Stimulated activated CD8-positive, alpha-beta memory T cell treated with anti-CD3 and anti-CD28 coated beads, Interleukin-4, amount 100 ng/mL, for 1 hour (primary cell): ENCODE data around the gene NOTCH3.
A peak's percentile ranks its signal among the peaks of the same experiment; 100 is the strongest.

Experiments used
- DNase-seq, 2 donors: peaks; one replicate each; pipeline ENCODE4 v3.0.0-alpha.2; 2020; ENCODE audit warnings: low read depth in 2 of 2, low spot score in 1 of 2

Gene NOTCH3

GRCh38 chr19:15196360-15197005, 4.3 kb downstream of the NOTCH3 start:
- no peak for DNase-seq

DNA sequence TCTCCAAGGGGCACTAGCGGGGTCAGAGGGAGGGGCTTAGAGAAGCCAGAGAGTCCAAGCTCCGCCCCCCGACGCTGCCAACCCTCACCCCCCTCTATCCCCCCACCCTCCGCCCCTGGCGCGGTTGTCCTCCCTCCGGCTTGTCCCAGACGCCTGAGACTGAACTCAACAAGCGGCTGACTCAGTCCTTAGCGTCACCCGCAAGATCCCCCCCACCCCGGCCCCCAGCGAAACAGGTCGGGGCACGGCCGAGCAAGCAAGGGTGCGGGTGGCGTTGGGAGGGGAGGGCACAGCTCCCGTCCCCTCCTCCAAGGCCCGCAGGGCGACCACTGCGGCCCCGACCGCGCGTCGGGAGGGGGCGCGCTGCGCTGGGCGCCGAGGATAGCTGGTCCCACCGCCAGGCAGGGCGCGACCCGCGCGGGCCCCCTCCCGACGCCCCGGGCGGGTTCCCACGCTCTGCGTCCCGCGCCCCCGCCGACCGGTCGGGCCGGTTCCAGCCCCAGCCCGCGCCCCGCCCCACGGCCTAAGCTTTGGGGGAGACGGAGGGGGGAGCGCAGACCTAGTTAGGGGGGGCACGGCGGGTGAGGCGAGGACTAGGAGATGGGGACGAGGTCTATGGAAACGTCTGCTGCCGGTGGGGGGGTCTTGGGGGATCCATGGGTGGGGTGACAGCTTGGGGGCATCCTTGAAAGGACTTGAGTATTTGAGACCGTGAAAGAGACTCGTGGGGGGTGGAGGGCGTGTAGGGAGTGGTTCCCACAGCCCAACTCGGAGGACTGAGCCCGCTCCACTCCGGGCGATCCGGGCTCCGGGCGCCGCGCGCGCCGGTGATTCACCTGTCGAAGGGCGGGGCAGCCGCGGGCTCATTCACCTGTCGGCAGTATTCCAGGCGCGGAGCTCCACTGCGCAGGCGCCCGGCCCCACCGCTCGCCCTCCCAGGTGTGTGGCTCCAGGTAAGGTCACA, 5.1 kb downstream of the NOTCH3 start:
- peak in 1 of 2 donors; percentile 1 for DNase-seq

DNA sequence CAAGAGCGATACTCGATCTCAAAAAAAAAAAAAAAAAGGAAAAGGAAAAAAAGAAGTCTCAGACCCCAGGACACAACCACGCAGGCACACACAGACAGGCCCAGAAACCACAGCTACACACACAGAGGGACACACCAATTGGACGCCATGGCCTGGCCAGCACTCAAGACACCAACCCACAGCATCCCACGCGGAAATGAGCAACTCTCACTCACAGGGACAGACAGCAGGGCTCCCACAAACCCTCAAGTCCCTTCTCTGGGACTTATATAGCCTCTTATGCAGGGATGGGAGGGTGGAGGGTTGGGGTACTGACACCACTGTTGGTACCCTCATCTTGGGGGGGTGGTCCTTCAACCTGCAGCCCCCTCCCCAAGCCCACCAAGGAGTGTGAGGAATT, 5.9 kb downstream of the NOTCH3 start:
- no peak for DNase-seq

GRCh38 chr19:15191982-15192381, 8.8 kb downstream of the NOTCH3 start:
- DNase-seq, result no peak

GRCh38 chr19:15191514-15191913, 9.3 kb downstream of the NOTCH3 start:
- no peak for DNase-seq

DNA sequence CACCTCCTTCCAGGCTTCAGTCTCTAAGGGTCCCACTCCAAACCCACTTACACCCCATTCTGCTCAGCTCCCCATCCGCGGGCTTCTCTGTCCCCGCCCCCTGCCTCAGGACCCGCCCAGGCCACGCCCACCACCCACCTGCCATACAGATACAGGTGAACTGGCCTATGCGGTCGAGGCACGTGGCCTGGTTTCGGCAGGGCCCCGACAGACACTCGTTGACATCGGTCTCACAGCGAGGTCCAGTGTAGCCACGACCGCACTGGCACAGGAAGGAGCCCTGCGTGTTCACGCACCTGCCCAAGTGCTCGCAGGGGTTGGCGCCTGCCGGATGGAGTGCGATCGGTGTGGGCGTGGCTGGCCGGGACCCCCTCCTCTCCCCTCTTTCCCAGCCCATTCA, 11.9 kb downstream of the NOTCH3 start:
- DNase-seq, result no peak

- DNase-seq, result no peak
Observed at GRCh38 chr19:15187026-15188007, 13.5 kb downstream of the NOTCH3 start.

DNA sequence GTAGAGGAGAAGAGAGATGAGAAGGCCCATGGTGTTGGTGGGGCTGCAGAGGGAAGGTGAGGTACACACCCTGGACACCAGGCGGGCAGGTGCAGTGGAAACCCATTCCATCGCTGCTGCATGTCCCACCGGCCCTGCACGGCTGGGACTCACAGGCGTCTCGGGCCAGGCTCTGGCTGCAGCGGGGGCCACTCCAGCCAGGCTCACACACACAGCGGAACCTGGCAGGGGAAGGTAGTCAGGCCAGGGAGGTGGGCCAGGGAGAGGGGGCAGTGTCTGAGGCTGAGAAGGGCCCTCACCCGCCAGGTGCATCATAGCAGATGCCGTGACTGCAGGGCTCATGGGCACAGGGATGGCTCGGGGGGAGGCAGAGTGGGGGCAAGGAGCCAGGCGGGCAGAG, 15.6 kb downstream of the NOTCH3 start:
- DNase-seq, result no peak

GRCh38 chr19:15184776-15185175, 16.0 kb downstream of the NOTCH3 start:
- DNase-seq, result no peak

GRCh38 chr19:15181394-15181793, 19.4 kb downstream of the NOTCH3 start:
- DNase-seq, result no peak

DNA sequence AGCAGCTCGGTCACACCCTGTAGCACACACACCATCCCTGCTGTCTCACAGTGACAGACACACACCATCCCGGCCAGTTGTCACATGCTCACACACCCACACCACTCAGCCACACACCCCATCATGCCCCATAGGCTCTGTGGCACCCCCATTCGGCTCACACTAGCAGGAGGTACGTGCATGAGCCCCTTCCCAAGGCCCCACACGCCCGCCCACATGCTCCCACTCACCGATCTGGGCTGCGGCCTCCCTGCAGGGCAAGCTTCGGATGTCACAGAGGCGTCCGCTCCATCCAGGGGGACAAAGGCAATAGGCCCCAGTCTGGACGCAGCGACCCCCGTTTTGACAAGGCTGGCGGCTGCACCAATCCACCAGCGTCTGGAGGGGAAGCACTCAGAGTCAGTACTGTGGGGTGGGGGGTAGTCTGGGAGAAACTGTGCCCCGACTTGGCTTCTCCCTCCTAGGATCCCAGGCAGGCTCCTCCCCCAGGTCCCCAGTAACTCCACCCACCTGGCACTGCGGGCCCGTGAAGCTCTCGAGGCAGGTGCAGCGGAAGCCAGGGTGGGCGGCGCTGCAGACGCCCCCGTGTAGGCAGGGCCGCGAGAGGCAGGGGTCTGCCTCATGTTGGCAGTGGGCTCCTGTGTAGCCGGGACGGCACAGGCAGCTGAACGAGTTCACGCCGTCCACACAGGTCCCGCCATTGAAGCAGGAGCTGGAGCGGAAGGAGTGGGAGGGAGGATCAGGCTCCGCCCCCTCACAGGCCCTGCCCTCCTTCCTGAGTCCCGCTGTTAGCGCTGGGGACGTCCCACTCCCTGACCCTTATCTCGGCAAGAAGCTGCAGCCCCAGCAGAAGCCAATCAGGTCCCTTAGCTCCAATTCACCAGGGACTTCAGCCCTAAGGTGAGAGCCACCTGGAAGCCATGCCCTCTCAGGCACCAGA, 20.1 kb downstream of the NOTCH3 start:
- DNase-seq, result no peak

DNA sequence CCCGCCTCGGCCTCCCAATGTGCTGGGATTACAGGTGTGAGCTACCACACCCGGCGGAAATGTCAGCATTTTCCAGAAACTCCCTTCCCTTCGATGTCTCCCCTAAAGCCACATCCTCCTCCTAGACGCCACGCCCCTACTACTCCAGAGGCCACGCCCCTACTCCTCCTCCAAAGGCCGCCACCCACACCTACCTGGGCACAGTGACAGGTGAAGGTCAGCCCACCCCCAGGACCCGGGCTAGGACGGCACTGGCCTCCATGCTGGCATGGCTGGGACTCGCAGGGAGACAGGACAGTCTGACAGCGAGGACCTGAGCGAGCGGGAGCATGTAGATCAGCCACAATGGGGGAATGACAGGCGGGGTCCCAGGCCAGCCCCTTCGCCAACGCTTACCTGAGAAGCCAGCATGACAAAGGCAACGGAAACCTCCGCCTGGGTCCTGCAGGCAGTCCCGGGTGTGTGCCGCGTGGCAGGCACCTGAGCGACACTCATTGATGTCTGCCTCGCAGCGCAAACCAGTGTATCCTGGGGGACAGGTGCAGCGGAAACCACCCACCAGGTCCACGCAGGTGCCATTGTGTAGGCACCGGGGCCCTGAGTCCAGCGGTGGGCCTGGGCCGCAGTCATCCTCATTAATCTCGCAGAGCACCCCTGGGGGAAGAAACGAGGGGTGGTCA, 22.0 kb downstream of the NOTCH3 start:
- DNase-seq, result no peak

DNA sequence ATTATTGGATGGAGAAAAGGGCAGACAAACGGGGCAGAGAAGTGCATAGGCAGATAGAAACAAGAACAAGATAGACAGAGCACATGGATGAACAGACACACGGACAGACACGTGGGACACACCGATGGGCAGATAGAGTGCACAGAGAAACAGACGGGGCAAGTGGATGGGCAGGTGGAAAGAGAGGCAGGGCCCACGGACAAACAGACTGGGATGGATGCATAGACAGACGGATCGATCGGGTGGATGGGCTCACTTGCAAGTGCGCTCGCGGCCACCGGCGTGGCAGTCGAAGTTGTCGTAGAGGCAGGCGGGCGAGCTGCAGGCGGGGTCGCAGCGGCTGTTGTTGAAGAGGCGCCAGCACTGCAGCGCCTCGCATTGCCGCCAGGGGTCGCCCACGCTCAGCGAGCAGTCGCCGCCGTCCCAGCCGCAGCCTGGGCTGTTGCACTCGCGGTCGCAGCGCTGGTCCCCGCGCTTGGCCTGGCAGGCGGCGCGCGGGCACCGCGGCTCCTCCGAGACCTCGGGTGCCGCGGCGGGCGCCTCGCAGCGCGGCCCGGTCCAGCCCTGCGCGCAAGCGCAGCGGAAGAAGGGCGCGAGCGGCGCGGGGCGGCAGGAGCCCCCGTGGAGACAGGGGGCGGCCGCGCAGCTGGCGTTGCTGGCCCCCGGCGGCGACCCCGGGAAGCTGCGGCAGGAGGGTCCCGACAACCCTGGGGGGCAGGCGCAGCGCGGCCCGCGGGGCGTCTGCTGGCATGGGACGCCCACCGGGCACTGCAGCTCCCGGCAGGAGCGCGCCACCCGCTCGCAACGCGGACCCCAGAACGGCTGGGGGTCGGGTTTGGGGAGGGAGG, 23.3 kb downstream of the NOTCH3 start:
- peak; percentile 64 to 66 for DNase-seq

DNA sequence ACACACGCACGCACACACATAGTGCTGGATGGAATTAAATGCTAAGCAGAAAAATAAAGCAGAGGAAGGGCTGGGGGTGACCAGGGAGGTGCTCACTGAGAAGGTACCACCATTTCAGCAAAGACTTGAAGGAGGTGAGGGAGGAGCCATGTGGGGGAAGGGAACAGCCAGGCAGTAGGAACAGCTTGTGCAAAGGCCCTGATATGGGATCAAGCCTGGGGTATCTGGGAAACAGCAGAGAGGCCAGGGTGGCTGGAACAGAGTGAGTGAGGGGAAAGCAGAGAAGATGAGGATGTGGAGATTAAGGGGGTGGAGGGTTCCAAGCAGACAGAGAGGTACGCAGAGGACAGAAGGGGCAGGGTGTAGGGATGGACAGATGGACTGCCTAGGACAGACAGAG, 25.2 kb downstream of the NOTCH3 start:
- DNase-seq, result no peak

- no peak for DNase-seq
Observed at GRCh38 chr19:15173746-15174404, 26.9 kb downstream of the NOTCH3 start.

- DNase-seq, result no peak
Observed at GRCh38 chr19:15170345-15170744, 30.4 kb downstream of the NOTCH3 start.

DNA sequence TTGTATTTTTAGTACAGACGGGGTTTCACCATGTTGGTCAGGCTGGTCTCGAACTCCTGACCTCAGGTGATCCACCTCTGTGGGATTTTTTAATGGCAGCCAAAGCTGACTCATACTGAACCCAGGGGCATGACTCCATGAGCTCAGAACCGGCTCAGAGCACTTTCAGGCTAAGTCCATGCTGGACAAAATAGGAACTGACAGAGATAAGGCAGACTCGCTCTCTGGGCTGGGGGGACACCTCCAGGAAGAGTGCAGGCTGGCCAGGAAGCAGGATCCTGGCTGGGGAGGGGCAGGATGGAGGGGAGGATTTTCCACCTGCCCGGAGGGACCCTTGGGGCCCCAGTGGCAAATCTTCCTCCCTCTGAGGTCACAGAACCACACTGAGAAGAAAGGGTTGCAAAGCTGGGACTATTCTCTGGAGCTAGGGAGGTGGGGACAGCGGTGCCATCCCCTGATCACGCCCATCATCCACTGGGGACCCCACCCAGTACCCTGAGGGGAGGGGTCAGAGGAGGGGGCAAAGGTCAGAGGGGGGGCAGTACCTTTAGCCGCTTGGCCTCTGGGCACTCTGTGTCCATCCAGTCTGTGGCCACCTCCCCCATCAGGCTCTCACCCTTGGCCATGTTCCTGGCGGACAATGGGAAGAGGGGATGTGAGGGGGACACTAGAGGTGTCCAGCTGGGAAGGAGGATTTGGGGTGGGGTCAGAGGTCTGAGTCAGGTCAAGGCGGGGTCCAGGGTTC, 31.1 kb downstream of the NOTCH3 start:
- DNase-seq, result no peak
